Keratinocyte (primary cell): ENCODE measurements around the gene TFDP1.

ENCODE experiments used
- CTCF ChIP-seq, 3 experiments: IDR thresholded peaks in 1 of 3; conservative IDR thresholded peaks in 1 of 3; optimal IDR thresholded peaks in 1 of 3; 2 replicates in 2 of 3; 3 replicates in 1 of 3; pipeline versions ENCODE3 to v1.5.1; 2011; ENCODE audit warnings: low read length in 3 of 3, mild to moderate bottlenecking in 3 of 3, moderate library complexity in 2 of 3, control low read depth in 1 of 3, inconsistent platforms in 1 of 3; ENCODE audit not compliant: insufficient read depth in 2 of 3; ENCODE audit errors: extremely low read depth in 1 of 3
- EZH2 ChIP-seq: IDR thresholded peaks from one replicate; pipeline ENCODE4 v1.6.1; 2012; ENCODE audit warnings: inconsistent platforms, mild to moderate bottlenecking, low read length, moderate library complexity

- TF ChIP-seq CTCF (optimal IDR thresholded peaks at IDR 0.05 in 1 of 3, IDR thresholded peaks at IDR 0.05 in 1 of 3, conservative IDR thresholded peaks at IDR 0.05 in 1 of 3; ENCODE audit: extremely low read depth in 1 of 3, insufficient read depth in 2 of 3, low read length in 3 of 3) (no peak), EZH2 (no peak)
Observed at GRCh38 chr13:113659337-113659736, 74.8 kb downstream of the TFDP1 start.
